Liver (tissue), 2 donors: ENCODE data around the gene EGF.

Experiments
- FOXA1 ChIP-seq: IDR thresholded peaks from 2 replicates; pipeline ENCODE4 v1.6.1; 2016; ENCODE audit warnings: antibody characterized with exemption
- TF ChIP-seq, protein P1 (sequence below): fragments of 150-350 bp; IDR thresholded peaks from 2 replicates; pipeline ENCODE4 v1.5.1; 2017; ENCODE audit warnings: improper control_type of control experiment, low read depth, low read length; ENCODE audit not compliant: missing input control
- donor health status: healthy.

DNA sequence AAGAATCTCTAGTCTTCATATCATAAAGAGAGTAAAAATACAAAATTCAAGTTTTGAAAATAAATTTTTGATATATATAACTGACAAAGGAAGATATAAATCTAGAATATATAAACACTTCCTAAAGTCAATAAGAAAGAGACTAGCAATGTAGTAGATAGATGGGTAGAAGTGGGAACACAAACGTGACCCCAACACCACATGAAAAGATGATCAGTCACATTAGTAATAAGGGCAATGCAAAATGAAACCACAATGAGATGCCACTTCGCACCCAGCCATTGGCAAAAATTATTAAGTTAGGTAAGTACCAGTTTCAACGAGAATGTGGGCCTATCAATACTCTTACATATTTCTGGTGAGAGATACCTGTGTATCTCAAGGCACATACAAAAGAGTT lies 106.5 kb downstream of the EGF start:
- TF ChIP-seq, protein P1, sequence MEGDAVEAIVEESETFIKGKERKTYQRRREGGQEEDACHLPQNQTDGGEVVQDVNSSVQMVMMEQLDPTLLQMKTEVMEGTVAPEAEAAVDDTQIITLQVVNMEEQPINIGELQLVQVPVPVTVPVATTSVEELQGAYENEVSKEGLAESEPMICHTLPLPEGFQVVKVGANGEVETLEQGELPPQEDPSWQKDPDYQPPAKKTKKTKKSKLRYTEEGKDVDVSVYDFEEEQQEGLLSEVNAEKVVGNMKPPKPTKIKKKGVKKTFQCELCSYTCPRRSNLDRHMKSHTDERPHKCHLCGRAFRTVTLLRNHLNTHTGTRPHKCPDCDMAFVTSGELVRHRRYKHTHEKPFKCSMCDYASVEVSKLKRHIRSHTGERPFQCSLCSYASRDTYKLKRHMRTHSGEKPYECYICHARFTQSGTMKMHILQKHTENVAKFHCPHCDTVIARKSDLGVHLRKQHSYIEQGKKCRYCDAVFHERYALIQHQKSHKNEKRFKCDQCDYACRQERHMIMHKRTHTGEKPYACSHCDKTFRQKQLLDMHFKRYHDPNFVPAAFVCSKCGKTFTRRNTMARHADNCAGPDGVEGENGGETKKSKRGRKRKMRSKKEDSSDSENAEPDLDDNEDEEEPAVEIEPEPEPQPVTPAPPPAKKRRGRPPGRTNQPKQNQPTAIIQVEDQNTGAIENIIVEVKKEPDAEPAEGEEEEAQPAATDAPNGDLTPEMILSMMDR: no peak
- TF ChIP-seq FOXA1: no peak
